Measurements from ENCODE around the gene RPL21.
"Not testable (repeated sequence)": the region's sequence is repeated elsewhere in the genome, so short reads cannot be mapped to it uniquely, and the experiment has no call there.

Gene RPL21

DNA sequence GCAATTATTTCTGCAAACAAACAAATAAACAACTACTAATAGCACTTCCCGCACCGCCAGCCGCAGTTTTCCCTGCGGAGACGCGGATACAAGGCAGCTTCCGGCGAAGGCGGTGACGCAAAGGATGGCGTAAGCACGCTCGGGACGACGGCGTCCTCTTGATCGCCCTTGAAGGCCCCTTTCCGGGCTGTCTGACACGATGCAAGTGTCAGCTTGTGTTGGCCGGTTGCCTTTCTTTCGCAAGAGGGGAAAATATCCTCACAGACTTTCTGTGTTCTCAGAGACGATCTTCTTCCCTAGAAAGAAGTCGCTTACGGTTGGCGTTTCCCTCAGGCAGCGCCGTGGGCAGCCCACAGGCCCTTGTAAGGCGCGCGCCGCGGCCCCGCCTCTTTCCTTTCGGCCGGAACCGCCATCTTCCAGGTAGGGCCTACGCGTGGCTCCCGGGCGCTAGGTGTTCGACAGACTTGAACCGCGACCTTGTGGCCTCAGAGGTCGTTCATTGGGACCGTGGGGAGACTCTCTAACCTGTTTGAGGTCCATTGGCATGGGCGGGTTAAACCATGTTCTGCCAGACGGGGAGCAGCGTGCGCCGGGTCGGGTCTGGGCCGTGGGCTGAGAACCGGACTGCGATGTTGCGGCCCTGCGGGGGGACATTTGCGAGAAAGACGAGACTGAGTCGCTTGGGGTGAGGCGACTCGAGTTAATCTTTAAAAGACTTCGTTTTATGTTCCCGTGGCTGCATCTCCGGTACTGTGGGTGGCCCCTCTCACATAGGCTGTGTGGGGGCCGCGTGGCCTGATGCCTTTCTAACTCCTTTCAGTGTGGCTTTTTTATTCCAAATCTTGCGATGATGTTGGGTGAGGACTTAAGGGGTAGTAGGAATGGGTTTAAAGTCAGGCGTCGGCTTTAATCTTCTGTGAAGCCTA lies at the start of gene RPL21:
Gene RPL21, plus strand, starts transcription at position 393 of the 926 bp plus-strand sequence. CDS start 2,219 bp downstream, outside the sequence.
- peak; percentile 81 to 84 for DNase-seq (ENCODE audit: low read depth in 1 of 2, low spot score in 1 of 2)

DNA sequence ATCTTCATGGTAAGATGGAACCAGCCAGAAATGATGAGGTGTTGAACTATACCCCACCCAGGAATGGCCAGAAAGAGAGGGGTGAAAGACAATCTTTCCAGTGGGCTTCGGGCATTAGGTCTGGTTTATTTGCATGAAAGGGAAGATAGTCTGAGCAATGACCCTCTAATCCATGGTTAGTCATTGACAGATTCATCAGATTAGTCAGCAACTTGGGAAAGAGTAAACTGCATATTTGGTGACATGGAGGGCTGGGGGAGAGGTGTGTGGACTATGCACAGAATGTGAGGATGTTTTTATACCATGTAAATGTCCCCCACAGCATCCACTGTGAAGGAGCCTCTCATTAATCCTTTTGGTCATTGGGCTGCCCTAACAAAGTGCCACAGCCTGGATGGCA lies 49.7 kb upstream of the RPL21 start:
- no peak for DNase-seq (ENCODE audit: low read depth in 1 of 2, low spot score in 1 of 2)

DNA sequence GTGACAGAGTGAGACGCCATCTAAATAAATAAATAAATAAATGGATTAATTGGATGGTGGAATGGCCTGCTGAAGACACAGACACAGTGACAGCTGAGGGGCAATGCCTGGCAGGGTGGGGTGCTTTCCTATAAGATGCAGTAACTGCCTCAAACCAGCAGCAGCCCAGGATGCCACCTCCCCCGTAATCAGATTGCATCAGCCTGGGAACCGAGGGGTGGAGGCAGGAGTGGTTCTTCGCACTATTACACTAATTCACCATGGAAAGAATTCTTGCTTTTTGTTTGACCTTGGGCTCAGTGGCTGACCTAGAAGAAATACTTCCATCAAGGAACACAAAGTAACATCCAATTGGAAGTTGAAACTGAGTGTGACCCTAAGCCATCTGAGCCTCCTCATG lies 48.2 kb upstream of the RPL21 start:
- DNase-seq (ENCODE audit: low read depth in 1 of 2, low spot score in 1 of 2) = no peak

DNA sequence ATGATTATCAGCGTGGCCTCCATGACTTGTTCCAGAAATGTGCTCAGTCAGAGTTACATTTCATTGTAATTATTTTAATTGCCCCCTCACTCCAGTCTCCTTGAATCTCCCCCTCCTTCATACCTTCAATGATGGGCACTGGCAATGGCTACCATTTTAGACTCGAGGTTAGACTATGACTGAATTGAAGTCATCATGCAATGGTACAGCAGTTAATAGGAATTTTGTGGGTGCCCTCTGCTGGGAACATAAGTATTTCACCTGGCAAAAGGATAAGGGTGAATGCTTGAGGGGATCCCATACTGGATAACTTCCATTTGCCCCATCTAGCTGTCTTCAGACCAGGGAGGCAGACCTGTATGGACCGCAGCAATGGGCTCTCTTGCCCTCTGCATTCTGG lies 47.5 kb upstream of the RPL21 start:
- no peak for DNase-seq (ENCODE audit: low read depth in 1 of 2, low spot score in 1 of 2)

DNA sequence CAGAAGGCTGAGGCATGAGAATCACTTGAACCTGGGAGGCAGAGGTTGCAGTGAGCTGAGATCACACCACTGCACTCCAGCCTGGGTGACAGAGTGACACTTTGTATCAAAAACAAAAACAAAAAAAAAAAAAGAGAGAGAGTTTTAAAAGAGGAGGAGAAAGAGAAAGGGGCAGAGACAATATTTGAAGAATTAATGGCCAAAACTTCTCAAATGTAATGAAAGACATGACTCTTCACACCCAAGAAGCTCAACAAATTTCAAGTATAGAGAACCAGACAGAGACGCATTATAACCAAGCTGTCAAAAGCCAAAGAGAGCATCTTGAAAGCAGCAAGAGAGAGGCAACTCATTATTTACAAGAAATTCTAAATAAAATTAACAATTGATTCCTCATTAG lies 42.8 kb upstream of the RPL21 start:
- DNase-seq (ENCODE audit: low read depth in 1 of 2, low spot score in 1 of 2) = no peak

DNA sequence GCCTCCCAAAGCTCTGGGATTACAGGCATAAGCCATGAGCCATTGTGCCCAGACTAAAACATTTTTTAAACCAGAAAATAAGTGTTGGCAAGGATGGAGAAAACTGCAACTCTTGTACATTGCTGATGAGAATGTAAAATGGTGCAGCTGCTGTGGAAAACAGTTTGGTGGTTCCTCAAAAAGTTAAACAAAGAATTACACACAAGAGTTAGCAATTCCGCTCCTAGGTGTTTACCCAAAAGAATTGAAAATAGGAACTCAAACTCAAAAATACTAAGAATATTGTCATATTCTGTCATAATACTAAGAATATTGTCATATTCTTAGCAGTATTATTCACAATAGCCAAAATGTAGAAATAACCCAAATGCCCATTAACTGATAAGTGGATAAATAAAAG lies 40.1 kb upstream of the RPL21 start:
- DNase-seq (ENCODE audit: low read depth in 1 of 2, low spot score in 1 of 2) = no peak

DNA sequence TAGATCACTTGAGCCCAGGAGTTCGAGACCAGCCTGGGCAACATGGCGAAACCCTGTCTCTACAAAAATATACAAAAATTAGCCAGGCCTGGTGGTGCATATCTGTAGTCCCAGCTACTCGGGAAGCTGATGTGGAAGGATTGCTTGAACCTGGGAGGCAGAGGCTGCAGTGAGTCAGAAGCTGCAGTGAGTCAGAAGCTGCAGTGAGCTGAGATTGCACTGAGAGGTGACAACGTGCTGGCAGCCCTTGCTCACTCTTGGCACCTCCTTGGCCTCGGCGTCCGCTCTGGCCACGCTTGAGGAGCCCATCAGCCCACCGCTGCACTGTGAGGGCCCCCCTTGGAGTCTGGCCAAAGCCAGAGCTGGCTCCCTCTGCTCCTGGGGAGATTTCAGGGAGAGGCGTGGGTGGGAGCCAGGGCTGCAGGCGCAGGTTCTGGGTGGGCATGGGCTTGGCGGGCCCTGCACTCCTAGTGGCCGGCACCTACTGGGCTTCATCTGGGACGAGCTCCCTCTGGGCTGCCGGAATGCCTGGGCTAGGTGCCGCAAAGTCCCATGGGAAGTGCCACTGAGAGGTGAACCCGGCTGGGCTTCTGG lies 39.5 kb upstream of the RPL21 start:
- DNase-seq (ENCODE audit: low read depth in 1 of 2, low spot score in 1 of 2) = no peak

DNA sequence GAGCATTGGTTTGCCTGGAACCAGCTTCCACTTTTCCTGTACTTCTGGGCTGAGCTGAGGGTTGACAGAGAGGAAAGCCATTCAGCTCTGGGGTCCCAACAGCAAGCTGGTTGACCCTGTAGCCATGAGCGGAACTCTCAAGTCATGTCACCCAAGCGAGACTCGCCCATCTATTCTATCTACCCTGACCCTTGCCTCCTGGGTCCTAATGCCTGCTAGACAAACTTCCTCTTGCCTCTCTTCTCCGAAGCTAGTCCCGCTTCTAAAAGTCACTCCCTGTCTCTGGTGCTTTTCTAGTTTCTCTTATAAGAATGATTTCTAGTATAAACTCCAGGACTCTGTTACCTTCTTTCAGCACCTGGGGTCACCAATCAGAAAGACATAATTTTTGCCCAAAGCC lies 38.0 kb upstream of the RPL21 start:
- not testable (repeated sequence) for DNase-seq (ENCODE audit: low read depth in 1 of 2, low spot score in 1 of 2)

DNA sequence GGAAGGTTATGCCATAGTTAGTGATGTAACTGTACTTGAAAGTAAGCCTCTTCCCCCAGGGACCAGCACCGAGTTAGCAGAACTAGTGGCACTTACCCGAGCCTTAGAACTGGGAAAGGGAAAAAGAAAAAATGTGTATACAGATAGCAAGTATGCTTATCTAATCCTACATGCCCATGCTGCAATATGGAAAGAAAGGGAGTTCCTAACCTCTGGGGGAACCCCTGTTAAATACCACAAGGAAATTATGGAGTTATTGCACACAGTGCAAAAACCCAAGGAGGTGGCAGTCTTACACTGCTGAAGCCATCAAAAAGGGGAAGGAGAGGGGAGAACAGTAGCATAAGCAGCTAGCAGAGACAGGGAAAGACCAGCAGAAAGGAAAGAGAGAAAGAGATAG lies 33.6 kb upstream of the RPL21 start:
- not testable (repeated sequence) for DNase-seq (ENCODE audit: low read depth in 1 of 2, low spot score in 1 of 2)

DNA sequence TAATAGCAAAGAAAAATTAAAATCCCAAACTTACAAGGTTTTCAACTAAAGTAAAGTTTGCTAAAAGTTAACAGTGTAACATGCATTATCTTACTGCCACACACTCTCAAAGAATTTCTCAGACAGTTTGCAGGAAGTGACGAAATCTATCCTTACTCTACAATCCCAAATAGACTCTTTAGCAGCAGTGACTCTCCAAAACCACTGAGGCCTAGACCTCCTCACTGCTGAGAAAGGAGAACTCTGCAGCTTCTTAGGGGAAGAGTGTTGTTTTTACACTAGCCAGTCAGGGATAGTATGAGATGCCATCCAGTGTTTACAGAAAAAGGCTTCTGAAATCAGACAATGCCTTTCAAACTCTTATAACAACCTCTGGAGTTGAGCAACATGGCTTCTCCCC lies 32.5 kb upstream of the RPL21 start:
- not testable (repeated sequence) for DNase-seq (ENCODE audit: low read depth in 1 of 2, low spot score in 1 of 2)

DNA sequence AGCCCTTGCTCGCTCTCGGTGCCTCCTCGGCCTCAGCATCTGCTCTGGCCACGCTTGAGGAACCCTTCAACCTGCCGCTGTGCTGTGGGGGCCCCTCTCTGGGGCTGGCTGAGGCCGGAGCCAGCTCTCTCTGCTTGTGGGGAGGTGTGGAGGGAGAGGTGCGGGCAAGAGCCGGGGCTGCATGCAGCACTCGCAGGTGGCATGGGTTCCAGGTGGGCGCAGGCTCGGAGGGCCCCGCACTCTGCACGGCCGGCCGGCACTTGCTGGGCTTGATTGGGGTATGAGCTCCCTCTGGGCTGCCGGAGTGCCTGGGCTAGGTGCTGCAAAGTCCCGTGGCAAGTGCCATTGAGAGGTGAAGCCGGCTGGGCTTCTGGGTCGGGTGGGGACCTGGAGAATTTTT lies 31.7 kb upstream of the RPL21 start:
- DNase-seq (ENCODE audit: low read depth in 1 of 2, low spot score in 1 of 2) = no peak

DNA sequence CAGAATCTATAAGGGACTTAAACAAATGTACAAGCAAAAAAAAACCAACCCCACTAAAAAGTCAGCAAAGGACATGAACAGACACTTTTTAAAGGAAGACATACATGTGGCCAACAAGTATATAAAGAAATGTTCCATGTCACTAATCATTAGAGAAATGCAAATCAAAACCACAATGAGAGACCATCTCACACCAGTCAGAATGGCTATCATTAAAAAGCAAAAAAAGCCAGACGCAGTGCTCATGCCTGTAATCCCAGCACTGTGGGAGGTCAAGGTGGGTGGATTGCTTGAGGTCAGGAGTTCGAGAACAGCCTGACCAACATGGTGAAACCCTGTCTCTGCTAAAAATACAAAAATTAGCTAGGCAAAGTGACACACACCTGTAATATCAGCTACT lies 29.3 kb upstream of the RPL21 start:
- DNase-seq (ENCODE audit: low read depth in 1 of 2, low spot score in 1 of 2) = not testable (repeated sequence)

DNA sequence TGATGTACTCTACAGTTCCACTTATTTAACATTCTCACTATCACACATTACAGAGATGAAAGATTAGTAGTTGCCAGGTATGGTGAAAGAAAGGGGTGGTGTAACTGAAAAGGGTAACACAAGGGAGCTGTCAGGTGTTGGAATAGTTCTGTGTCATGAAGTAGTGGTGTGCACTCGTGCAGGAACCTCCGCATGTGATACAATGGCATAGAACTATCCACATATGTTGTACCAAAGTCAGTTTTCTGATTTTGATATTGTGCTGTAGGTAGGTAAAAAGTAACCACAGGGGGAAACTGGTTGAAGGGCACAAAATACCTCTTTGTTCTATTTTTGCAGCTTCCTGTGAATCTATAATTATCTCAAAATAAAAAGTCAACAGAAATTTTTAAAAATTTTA lies 24.4 kb upstream of the RPL21 start:
- no peak for DNase-seq (ENCODE audit: low read depth in 1 of 2, low spot score in 1 of 2)

DNA sequence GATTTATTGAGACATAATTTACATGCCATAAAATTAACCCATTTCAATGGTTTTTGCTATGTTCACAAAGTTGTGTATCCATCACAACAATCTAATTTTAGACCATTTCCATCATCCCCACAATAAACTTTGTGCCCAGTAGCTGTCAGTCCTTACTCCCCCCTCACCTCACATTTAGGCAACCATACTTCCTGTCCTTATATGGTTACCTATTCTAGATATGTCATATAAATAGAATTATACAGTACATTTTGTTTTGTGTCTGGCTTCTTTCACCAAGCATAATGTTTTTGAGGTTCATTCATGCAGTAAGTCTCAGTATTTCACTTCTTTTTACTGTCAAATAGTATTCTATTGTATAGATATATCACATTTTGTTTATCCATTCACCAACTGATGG lies 23.2 kb upstream of the RPL21 start:
- DNase-seq (ENCODE audit: low read depth in 1 of 2, low spot score in 1 of 2) = no peak

DNA sequence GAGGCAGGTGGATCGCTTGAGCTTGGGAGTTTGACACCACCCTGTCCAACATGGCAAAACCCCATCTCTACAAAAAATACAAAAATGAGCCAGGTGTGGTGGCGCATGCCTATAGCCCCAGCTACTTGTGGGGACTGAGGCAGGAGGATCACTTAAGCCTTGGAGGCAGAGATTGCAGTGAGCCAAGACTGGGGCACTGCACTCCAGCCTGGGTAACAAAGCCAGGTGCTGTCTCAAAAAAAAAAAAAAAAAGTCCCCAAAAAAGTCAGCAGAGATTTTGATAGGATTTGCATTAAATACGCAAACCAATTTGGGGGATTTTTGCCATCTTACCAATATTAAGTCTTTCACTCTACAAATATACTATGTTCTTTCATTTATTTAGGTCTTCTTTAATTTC lies 21.7 kb upstream of the RPL21 start:
- no peak for DNase-seq (ENCODE audit: low read depth in 1 of 2, low spot score in 1 of 2)

DNA sequence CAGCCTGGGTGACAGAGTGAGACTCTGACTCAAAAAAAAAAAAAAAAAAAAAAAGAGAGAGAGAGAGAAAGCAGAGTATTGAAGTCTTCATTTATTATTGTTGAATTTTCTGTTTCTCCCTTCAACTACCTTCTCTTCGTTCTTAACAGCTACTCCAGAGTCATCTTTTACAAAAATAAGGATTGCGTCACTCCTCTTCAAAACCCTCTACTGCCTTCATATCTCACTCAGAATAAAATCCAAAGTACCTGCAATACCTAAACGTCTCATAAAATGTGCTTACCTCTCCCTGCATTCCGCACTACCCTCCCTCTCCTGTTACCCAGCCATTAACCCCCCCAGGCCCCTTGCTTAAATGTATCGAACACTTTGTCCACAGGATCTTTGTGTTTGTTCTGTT lies 17.4 kb upstream of the RPL21 start:
- no peak for DNase-seq (ENCODE audit: low read depth in 1 of 2, low spot score in 1 of 2)

DNA sequence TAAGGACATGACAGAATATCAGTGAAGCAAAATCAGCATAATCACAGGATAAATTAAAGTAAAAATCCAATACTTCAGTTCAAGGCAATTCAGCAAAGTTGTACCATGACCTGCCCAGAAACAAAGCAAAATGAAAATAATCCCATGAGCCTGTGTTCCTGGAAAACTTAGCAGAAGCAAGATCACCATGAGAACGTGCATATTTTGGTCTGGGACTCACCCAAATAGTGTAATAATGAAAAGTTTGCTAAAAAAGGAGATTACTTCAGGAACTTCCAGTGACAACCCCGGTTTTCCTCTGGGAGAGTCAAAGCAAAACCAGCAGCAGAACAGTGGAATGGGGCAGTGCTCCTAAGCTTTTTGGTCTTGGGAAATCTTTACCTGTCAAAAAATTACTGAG lies 14.9 kb upstream of the RPL21 start:
- DNase-seq (ENCODE audit: low read depth in 1 of 2, low spot score in 1 of 2) = no peak

DNA sequence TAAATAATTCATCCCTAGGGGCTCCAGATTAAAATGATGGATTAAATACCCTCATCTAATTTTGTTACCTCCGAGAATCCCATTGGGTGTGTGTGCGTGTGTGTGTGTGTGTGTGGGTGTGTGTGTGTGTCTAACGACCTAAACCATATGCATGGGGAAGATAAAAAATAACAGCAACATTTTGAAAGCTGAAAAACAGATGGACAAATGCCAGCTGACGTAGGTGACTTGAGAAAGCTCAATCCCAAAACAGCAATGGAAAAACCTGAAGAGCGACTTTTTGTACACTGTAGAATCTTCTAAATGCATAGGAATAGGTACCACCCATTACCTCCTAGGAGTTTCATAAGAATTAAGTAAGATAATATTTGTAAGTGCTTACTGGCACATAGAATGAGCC lies 8.7 kb upstream of the RPL21 start:
- DNase-seq (ENCODE audit: low read depth in 1 of 2, low spot score in 1 of 2) = no peak

DNA sequence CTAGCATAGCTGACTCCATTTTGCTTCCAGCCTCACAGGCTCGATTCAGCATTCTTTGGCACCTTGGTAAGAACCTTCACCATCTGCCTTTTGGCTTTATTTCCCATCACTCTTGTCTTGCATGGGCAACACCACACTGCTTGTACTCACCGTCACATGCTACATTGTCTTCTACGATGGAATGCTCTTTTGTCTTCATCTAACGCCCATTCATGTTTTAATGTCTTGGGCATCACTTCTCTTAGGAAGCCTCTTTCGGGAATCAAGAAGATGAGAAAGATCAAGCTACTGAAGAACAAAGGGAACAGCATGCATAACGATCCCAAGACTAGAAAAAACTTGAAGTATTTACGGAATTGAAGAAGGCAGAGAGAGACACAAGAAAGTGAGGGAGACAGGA lies 5.7 kb upstream of the RPL21 start:
- no peak for DNase-seq (ENCODE audit: low read depth in 1 of 2, low spot score in 1 of 2)

DNA sequence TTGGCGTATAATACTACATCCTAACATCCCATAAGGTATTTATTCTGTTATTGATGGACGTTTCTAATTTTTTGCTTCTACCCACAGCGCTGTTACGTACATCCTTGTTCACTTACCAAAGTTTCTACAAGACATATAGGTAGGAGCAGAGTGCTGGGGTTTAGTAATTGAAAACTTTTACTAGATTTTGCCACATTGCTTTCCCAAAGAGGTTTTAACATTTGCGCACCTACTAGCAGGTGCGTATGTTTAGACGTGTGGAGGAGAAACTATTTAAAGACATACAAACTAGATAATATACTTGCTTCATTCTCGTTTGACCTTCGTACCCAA lies 559 bp upstream of the RPL21 start:
- no peak for DNase-seq (ENCODE audit: low read depth in 1 of 2, low spot score in 1 of 2)

DNA sequence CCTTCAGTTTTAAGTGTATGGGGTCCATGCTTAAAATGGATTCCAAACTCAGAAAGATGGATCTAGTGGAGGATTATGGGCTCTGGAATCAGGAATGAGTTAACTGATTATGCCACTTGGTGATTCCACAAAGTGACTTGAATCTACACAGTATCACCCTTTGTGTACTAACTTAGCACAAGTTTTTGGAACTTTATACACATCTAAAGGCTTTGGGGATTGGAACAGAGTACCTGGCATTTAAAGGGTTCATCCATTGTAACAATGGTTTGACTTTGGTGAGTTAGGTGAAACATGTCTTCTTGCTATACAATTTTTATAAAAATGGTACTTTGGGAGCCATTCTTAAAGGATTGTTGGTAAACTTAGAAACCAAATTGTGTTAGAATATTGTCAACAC lies 1.1 kb downstream of the RPL21 start:
- DNase-seq (ENCODE audit: low read depth in 1 of 2, low spot score in 1 of 2) = no peak

DNA sequence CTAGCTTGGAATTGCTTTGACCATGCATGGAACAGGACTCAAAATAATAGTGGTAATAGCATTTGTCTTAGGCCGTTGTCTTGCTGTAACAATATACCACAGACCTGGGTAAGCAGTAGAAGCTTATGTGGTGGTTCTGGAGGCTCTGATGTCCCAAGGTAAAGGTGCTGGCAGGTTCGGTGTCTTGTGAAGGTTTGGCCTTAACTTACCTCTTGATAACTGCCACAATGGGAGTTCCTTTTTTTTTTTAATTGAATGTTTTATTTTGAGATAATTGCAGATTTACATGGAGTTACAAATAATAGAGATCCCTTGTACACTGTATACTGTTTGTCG lies 5.8 kb downstream of the RPL21 start:
- DNase-seq (ENCODE audit: low read depth in 1 of 2, low spot score in 1 of 2) = no peak

DNA sequence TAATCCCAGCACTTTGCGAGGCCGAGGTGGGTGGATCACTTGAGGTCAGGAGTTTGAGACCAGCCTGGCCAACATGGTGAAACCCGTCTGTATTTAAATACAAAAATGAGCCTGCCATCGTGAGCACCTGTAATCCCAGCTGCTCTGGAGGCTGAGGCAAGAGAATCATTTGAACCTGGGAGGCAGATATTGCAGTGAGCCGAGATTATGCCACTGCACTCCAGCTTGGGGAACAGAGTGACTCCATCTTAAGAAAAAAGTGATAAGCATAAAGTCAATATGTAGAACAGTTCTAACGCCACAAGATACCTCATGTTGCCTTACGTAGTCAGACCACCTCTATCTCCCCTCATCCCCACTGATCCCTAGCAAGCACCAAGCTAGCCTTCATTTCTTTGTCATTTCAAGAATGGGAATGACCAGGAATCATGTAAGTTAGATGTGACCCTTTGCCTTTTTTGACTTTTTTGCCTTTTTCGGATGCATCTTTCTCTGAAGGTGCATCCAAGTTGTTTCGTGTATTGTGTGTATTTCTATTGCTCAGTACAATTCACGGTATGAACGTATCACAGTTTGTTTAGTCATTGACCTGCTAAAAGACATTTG lies 6.4 kb downstream of the RPL21 start:
- DNase-seq (ENCODE audit: low read depth in 1 of 2, low spot score in 1 of 2) = no peak
